NCI-H774 (cell line): ENCODE data around the gene RFX7.
"Not testable (repeated sequence)": the region's sequence is repeated elsewhere in the genome, so short reads cannot be mapped to it uniquely, and the experiment has no call there.

Experiments used
- DNase-seq: peaks from one replicate; lab custom pipeline; 2025; lab: John Stamatoyannopoulos, UW

The RFX7 gene

GRCh38 chr15:56205061-56205876 lies 38.4 kb downstream of the RFX7 start:
- DNase-seq: no peak

- not testable (repeated sequence) for DNase-seq
Measured at GRCh38 chr15:56203312-56203922, 40.3 kb downstream of the RFX7 start.

- DNase-seq: no peak
Measured at GRCh38 chr15:56202701-56203100, 41.0 kb downstream of the RFX7 start.

- no peak for DNase-seq
Measured at GRCh38 chr15:56199038-56199437, 44.6 kb downstream of the RFX7 start.

GRCh38 chr15:56194035-56194434 lies 49.6 kb downstream of the RFX7 start:
- no peak for DNase-seq

- DNase-seq: no peak
Measured at GRCh38 chr15:56192659-56193442, 50.8 kb downstream of the RFX7 start.

GRCh38 chr15:56187665-56188064 lies 56.0 kb downstream of the RFX7 start:
- DNase-seq: no peak

GRCh38 chr15:56185980-56186379 lies 57.7 kb downstream of the RFX7 start:
- no peak for DNase-seq

GRCh38 chr15:56184516-56184915 lies 59.2 kb downstream of the RFX7 start:
- DNase-seq: no peak

- DNase-seq: no peak
Measured at GRCh38 chr15:56180851-56181250, 62.8 kb downstream of the RFX7 start.

GRCh38 chr15:56176996-56177395 lies 66.7 kb downstream of the RFX7 start:
- no peak for DNase-seq

GRCh38 chr15:56175788-56176187 lies 67.9 kb downstream of the RFX7 start:
- no peak for DNase-seq

GRCh38 chr15:56174649-56175048 lies 69.0 kb downstream of the RFX7 start:
- DNase-seq: no peak

- no peak for DNase-seq
Measured at GRCh38 chr15:56168394-56168793, 75.3 kb downstream of the RFX7 start.

GRCh38 chr15:56165234-56165633 lies 78.4 kb downstream of the RFX7 start:
- no peak for DNase-seq

GRCh38 chr15:56160966-56161365 lies 82.7 kb downstream of the RFX7 start:
- no peak for DNase-seq

GRCh38 chr15:56156877-56157276 lies 86.8 kb downstream of the RFX7 start:
- no peak for DNase-seq

GRCh38 chr15:56155278-56155677 lies 88.4 kb downstream of the RFX7 start:
- not testable (repeated sequence) for DNase-seq

GRCh38 chr15:56154768-56155167 lies 88.9 kb downstream of the RFX7 start:
- not testable (repeated sequence) for DNase-seq

- DNase-seq: no peak
Measured at GRCh38 chr15:56150204-56150603, 93.5 kb downstream of the RFX7 start.

GRCh38 chr15:56148064-56148463 lies 95.6 kb downstream of the RFX7 start:
- DNase-seq: no peak

GRCh38 chr15:56146756-56147155 lies 96.9 kb downstream of the RFX7 start:
- no peak for DNase-seq

GRCh38 chr15:56128081-56128480 lies 115.6 kb downstream of the RFX7 start:
- no peak for DNase-seq
